Measurements from ENCODE around the gene GRM2.

Gene GRM2

DNA sequence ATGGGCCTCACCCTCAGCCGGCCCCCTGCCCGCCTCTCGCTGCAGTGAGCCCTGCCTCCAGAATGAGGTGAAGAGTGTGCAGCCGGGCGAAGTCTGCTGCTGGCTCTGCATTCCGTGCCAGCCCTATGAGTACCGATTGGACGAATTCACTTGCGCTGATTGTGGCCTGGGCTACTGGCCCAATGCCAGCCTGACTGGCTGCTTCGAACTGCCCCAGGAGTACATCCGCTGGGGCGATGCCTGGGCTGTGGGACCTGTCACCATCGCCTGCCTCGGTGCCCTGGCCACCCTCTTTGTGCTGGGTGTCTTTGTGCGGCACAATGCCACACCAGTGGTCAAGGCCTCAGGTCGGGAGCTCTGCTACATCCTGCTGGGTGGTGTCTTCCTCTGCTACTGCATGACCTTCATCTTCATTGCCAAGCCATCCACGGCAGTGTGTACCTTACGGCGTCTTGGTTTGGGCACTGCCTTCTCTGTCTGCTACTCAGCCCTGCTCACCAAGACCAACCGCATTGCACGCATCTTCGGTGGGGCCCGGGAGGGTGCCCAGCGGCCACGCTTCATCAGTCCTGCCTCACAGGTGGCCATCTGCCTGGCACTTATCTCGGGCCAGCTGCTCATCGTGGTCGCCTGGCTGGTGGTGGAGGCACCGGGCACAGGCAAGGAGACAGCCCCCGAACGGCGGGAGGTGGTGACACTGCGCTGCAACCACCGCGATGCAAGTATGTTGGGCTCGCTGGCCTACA, 8.5 kb downstream of the GRM2 start:
- Histone ChIP-seq H3K9ac (ENCODE audit: low read length) (no peak overlapping the region), H3K79me2 (ENCODE audit: low read length) (no peaks in the 10 kb centered on the region), H3K4me1 (ENCODE audit: low read length) (0 out of 2 replicates have a peak, but pooled peaks cover 4% of the 10 kb centered on the region), H2AFZ (ENCODE audit: low read length) (no peak overlapping the region), H3F3A (ENCODE audit: insufficient read depth, low read length) (no peaks in the 10 kb centered on the region), H3K27me3 (replicated peaks; ENCODE audit: insufficient read depth, low read length) (no peaks in the 10 kb centered on the region), H3K27ac (ENCODE audit: low read length) (no peak overlapping the region), H3K9me3 (replicated peaks; ENCODE audit: insufficient read depth, low read length) (no peaks in the 10 kb centered on the region), H3K4me3 (ENCODE audit: low read length) (no peak overlapping the region), H3K36me3 (replicated peaks; ENCODE audit: insufficient read depth, low read length) (no peaks in the 10 kb centered on the region), H4K20me1 (ENCODE audit: insufficient read depth, low read length) (no peaks in the 10 kb centered on the region), H3K9me2 (replicated peaks; ENCODE audit: insufficient read depth, low read length) (no peaks in the 10 kb centered on the region), H3K4me2 (ENCODE audit: low read depth, low read length) (no peak overlapping the region)
- no peak for DNase-seq
- TF ChIP-seq, protein P1, sequence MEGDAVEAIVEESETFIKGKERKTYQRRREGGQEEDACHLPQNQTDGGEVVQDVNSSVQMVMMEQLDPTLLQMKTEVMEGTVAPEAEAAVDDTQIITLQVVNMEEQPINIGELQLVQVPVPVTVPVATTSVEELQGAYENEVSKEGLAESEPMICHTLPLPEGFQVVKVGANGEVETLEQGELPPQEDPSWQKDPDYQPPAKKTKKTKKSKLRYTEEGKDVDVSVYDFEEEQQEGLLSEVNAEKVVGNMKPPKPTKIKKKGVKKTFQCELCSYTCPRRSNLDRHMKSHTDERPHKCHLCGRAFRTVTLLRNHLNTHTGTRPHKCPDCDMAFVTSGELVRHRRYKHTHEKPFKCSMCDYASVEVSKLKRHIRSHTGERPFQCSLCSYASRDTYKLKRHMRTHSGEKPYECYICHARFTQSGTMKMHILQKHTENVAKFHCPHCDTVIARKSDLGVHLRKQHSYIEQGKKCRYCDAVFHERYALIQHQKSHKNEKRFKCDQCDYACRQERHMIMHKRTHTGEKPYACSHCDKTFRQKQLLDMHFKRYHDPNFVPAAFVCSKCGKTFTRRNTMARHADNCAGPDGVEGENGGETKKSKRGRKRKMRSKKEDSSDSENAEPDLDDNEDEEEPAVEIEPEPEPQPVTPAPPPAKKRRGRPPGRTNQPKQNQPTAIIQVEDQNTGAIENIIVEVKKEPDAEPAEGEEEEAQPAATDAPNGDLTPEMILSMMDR (IDR thresholded peaks at IDR 0.05; ENCODE audit: low read length) = no peak
- TF ChIP-seq EZH2phosphoT487 (IDR thresholded peaks at IDR 0.05; ENCODE audit: low read length) (no peak), EZH2 (optimal IDR thresholded peaks at IDR 0.05; ENCODE audit: low read depth, low read length) (no peak)

DNA sequence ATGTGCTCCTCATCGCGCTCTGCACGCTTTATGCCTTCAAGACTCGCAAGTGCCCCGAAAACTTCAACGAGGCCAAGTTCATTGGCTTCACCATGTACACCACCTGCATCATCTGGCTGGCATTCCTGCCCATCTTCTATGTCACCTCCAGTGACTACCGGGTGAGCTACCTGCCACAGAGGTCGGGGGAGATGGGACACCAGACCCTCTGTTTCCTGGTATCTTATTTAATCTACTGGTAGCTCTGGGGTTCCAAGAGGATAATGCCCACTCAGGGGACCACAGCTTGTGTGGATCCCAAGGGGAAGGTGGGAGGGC, 9.1 kb downstream of the GRM2 start:
- Histone ChIP-seq H3K4me3 (ENCODE audit: low read length) (no peak overlapping the region), H3K27me3 (replicated peaks; ENCODE audit: insufficient read depth, low read length) (no peaks in the 10 kb centered on the region), H3K79me2 (ENCODE audit: low read length) (no peaks in the 10 kb centered on the region), H3K9me3 (replicated peaks; ENCODE audit: insufficient read depth, low read length) (no peaks in the 10 kb centered on the region), H3F3A (ENCODE audit: insufficient read depth, low read length) (no peaks in the 10 kb centered on the region), H3K4me1 (ENCODE audit: low read length) (0 out of 2 replicates have a peak, but pooled peaks cover 4% of the 10 kb centered on the region), H3K36me3 (replicated peaks; ENCODE audit: insufficient read depth, low read length) (no peaks in the 10 kb centered on the region), H3K4me2 (ENCODE audit: low read depth, low read length) (no peak overlapping the region), H3K9me2 (replicated peaks; ENCODE audit: insufficient read depth, low read length) (no peaks in the 10 kb centered on the region), H4K20me1 (ENCODE audit: insufficient read depth, low read length) (no peaks in the 10 kb centered on the region), H2AFZ (ENCODE audit: low read length) (no peak overlapping the region), H3K27ac (ENCODE audit: low read length) (no peak overlapping the region), H3K9ac (ENCODE audit: low read length) (no peak overlapping the region)
- no peak for TF ChIP-seq EZH2phosphoT487 (IDR thresholded peaks at IDR 0.05; ENCODE audit: low read length)
- TF ChIP-seq EZH2 (optimal IDR thresholded peaks at IDR 0.05; ENCODE audit: low read depth, low read length) = no peak
- TF ChIP-seq, protein P1 (IDR thresholded peaks at IDR 0.05; ENCODE audit: low read length) = no peak
- DNase-seq = no peak

DNA sequence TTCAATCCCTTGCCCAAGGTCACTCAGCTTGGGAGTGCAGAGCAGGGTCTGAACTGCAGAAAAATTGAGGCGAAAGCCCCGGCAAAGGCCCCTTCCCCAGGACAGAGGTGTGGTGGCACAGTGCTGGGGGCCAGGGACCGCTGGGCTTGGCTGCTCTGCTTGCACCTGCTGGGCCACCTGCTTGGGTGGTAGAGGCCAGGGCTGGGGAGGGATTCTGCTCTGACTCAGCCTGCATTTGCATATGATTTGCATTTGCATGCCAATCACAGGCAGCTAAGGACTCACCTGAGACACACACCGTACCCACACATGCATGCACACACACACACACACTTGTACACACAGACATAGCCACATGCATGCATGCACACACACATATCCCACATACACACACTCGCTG, 9.9 kb downstream of the GRM2 start:
- Histone ChIP-seq H3K27me3 (replicated peaks; ENCODE audit: insufficient read depth, low read length) (no peaks in the 10 kb centered on the region), H4K20me1 (ENCODE audit: insufficient read depth, low read length) (no peaks in the 10 kb centered on the region), H3F3A (ENCODE audit: insufficient read depth, low read length) (no peaks in the 10 kb centered on the region), H3K36me3 (replicated peaks; ENCODE audit: insufficient read depth, low read length) (no peaks in the 10 kb centered on the region), H3K27ac (ENCODE audit: low read length) (no peak overlapping the region), H3K4me1 (ENCODE audit: low read length) (0 out of 2 replicates have a peak, but pooled peaks cover 4% of the 10 kb centered on the region), H3K79me2 (ENCODE audit: low read length) (no peaks in the 10 kb centered on the region), H3K4me3 (ENCODE audit: low read length) (no peak overlapping the region), H3K4me2 (ENCODE audit: low read depth, low read length) (no peak overlapping the region), H3K9ac (ENCODE audit: low read length) (no peak overlapping the region), H2AFZ (ENCODE audit: low read length) (no peak overlapping the region), H3K9me2 (replicated peaks; ENCODE audit: insufficient read depth, low read length) (no peaks in the 10 kb centered on the region), H3K9me3 (replicated peaks; ENCODE audit: insufficient read depth, low read length) (no peaks in the 10 kb centered on the region)
- DNase-seq = no peak
- TF ChIP-seq, protein P1 (IDR thresholded peaks at IDR 0.05; ENCODE audit: low read length) = no peak
- TF ChIP-seq EZH2phosphoT487 (IDR thresholded peaks at IDR 0.05; ENCODE audit: low read length) = no peak
- TF ChIP-seq EZH2 (optimal IDR thresholded peaks at IDR 0.05; ENCODE audit: low read depth, low read length) = no peak

Data from MM.1S (cell line).